H1 (cell line): Measurements from ENCODE around the gene TRAF3. TPM values are rescaled to one million over a fixed set of nuclear protein-coding genes. Genes with fewer than 3 reads are reported as not detected.

Experiments used
- CTCF ChIA-PET: fragments of 300-600 bp; sonication (Branson Sonifier 250); formaldehyde crosslinking; loops from one replicate; lab custom pipeline; 2021; ENCODE audit not compliant: partially characterized antibody; lab: Charles Lee
- POLR2A ChIA-PET: fragments of 300-600 bp; sonication (Branson Sonifier 250); formaldehyde crosslinking; loops from one replicate; lab custom pipeline; 2021; ENCODE audit warnings: inconsistent platforms; ENCODE audit not compliant: partially characterized antibody; lab: Charles Lee
- DNase-seq, 2 experiments: peaks; one replicate each; pipeline versions ENCODE4 v3.0.0 to v3.0.0-alpha.2; 2010 to 2022; ENCODE audit warnings: low spot score in 2 of 2, low read depth in 1 of 2, mixed read lengths in 1 of 2
- FAIRE-seq: peaks from 2 replicates; lab custom pipeline; 2011; peaks lifted over from hg19 to GRCh38; lab: Jason Lieb, UNC
- H2AFZ ChIP-seq: 2 replicates; pipeline ENCODE4 v1.8.1; 2012; ENCODE audit warnings: low read length, inconsistent platforms
- H2AK5ac ChIP-seq: 2 replicates; pipeline ENCODE4 v1.6.1; 2013; ENCODE audit warnings: low read depth, low read length
- H2BK120ac ChIP-seq: replicated peaks from 2 replicates; pipeline ENCODE3; 2013; ENCODE audit warnings: low read depth, low read length, inconsistent platforms
- H2BK12ac ChIP-seq: 2 replicates; pipeline ENCODE4 v1.6.1; 2013; ENCODE audit warnings: low read depth, low read length
- H2BK15ac ChIP-seq: 2 replicates; pipeline ENCODE4 v1.6.1; 2013; ENCODE audit warnings: low read length
- H2BK20ac ChIP-seq: 2 replicates; pipeline ENCODE4 v1.6.1; 2013; ENCODE audit warnings: low read length
- H2BK5ac ChIP-seq: 2 replicates; pipeline ENCODE4 v1.6.1; 2013; ENCODE audit warnings: low read depth, low read length
- H3K14ac ChIP-seq: 2 replicates; pipeline ENCODE4 v1.6.1; 2013; ENCODE audit warnings: inconsistent platforms; ENCODE audit not compliant: insufficient read length
- H3K18ac ChIP-seq: 2 replicates; pipeline ENCODE4 v1.6.1; 2013; ENCODE audit warnings: low read length; ENCODE audit errors: extremely low read depth
- H3K23ac ChIP-seq: 2 replicates; pipeline ENCODE4 v1.6.1; 2013; ENCODE audit warnings: inconsistent platforms; ENCODE audit not compliant: insufficient read length
- H3K23me2 ChIP-seq: 2 replicates; pipeline ENCODE4 v1.6.1; 2013; ENCODE audit warnings: low read depth, low read length
- H3K27ac ChIP-seq: 2 replicates; pipeline ENCODE4 v1.6.1; 2011; ENCODE audit warnings: low read depth, low read length, inconsistent platforms
- H3K27me3 ChIP-seq, 4 experiments: replicated peaks in 1 of 4; 1 replicate in 1 of 4; 2 replicates in 3 of 4; pipeline versions ENCODE4 v1.6.1 to v1.8.1; 2011 to 2013; ENCODE audit warnings: low read length in 3 of 4, mild to moderate bottlenecking in 3 of 4, inconsistent platforms in 2 of 4, mixed read lengths in 2 of 4, moderate library complexity in 1 of 4; ENCODE audit not compliant: control insufficient read depth in 3 of 4, insufficient read depth in 3 of 4; ENCODE audit errors: extremely low read depth in 1 of 4
- H3K36me3 ChIP-seq, 4 experiments: 2 replicates each; pipeline versions ENCODE4 v1.6.1 to v1.8.1; 2011 to 2013; ENCODE audit warnings: mild to moderate bottlenecking in 4 of 4, low read length in 3 of 4, moderate library complexity in 2 of 4, control low read depth in 1 of 4, inconsistent platforms in 1 of 4; ENCODE audit not compliant: insufficient read depth in 4 of 4, control insufficient read depth in 2 of 4
- H3K4ac ChIP-seq: replicated peaks from 2 replicates; pipeline ENCODE3; 2013; ENCODE audit warnings: low read length, low read depth, mixed read lengths, inconsistent platforms; ENCODE audit not compliant: insufficient read length
- H3K4me1 ChIP-seq, 4 experiments: replicated peaks in 1 of 4; 1 replicate in 1 of 4; 2 replicates in 3 of 4; pipeline versions ENCODE4 v1.6.1 to v1.8.1; 2011 to 2013; ENCODE audit warnings: low read length in 3 of 4, inconsistent platforms in 2 of 4, mixed read lengths in 1 of 4; ENCODE audit not compliant: insufficient read depth in 4 of 4, control insufficient read depth in 3 of 4
- H3K4me2 ChIP-seq, 2 experiments: 2 replicates each; pipeline versions ENCODE4 v1.6.1 to v1.8.1; 2011 to 2013; ENCODE audit warnings: low read depth in 2 of 2, low read length in 2 of 2, control low read depth in 1 of 2, inconsistent platforms in 1 of 2, mild to moderate bottlenecking in 1 of 2; ENCODE audit not compliant: insufficient read depth in 1 of 2
- H3K4me3 ChIP-seq, 4 experiments: fragments of 200-600, 300-600 bp in 1 of 4; sonication (generic), shearing (Covaris generic), sonication (Bioruptor Twin) in 1 of 4; 2 replicates each; pipeline versions ENCODE4 v1.5.1 to v1.8.1; 2011 to 2016; ENCODE audit warnings: low read length in 4 of 4, low read depth in 3 of 4, control low read depth in 2 of 4, inconsistent platforms in 2 of 4, mild to moderate bottlenecking in 2 of 4, mixed read lengths in 1 of 4, moderate library complexity in 1 of 4; ENCODE audit not compliant: insufficient read depth in 2 of 4; ENCODE audit errors: extremely low read depth in 1 of 4
- H3K56ac ChIP-seq: replicated peaks from 2 replicates; pipeline ENCODE3; 2013; ENCODE audit warnings: low read depth, mild to moderate bottlenecking, mixed read lengths, low read length, inconsistent platforms; ENCODE audit not compliant: insufficient read length
- H3K79me1 ChIP-seq: 2 replicates; pipeline ENCODE4 v1.6.1; 2013; ENCODE audit warnings: low read depth, low read length, control low read depth
- H3K79me2 ChIP-seq, 2 experiments: 2 replicates each; pipeline versions ENCODE4 v1.6.1 to v1.8.1; 2012 to 2013; ENCODE audit warnings: low read length in 2 of 2, mild to moderate bottlenecking in 2 of 2, inconsistent platforms in 1 of 2; ENCODE audit not compliant: insufficient read depth in 2 of 2, control insufficient read depth in 1 of 2
- H3K9ac ChIP-seq, 4 experiments: replicated peaks in 1 of 4; 1 replicate in 1 of 4; 2 replicates in 3 of 4; pipeline versions ENCODE4 v1.6.1 to v1.8.1; 2011 to 2013; ENCODE audit warnings: low read depth in 3 of 4, low read length in 3 of 4, control low read depth in 2 of 4, mild to moderate bottlenecking in 2 of 4, moderate library complexity in 2 of 4, inconsistent platforms in 1 of 4; ENCODE audit errors: extremely low read depth in 1 of 4
- H3K9me3 ChIP-seq, 2 experiments: 2 replicates each; pipeline versions ENCODE4 v1.6.1 to v1.8.1; 2012 to 2013; ENCODE audit warnings: mild to moderate bottlenecking in 2 of 2, moderate library complexity in 2 of 2, control low read depth in 1 of 2, inconsistent platforms in 1 of 2, low read depth in 1 of 2, low read length in 1 of 2, mixed read lengths in 1 of 2; ENCODE audit not compliant: insufficient read depth in 2 of 2
- H4K20me1 ChIP-seq, 2 experiments: replicated peaks in 1 of 2; 2 replicates each; pipeline versions ENCODE3 to v1.8.1; 2011 to 2013; ENCODE audit warnings: inconsistent platforms in 2 of 2, low read length in 2 of 2, mild to moderate bottlenecking in 1 of 2; ENCODE audit not compliant: insufficient read depth in 2 of 2, control insufficient read depth in 1 of 2
- H4K5ac ChIP-seq: 2 replicates; pipeline ENCODE4 v1.6.1; 2013; ENCODE audit warnings: low read length, low read depth, mixed read lengths, inconsistent platforms; ENCODE audit not compliant: insufficient read length
- H4K8ac ChIP-seq: 2 replicates; pipeline ENCODE4 v1.8.0; 2013; ENCODE audit warnings: mild to moderate bottlenecking, moderate library complexity, low read length, inconsistent platforms; ENCODE audit not compliant: insufficient read depth; ENCODE audit errors: extremely low read depth
- H4K91ac ChIP-seq: replicated peaks from 2 replicates; pipeline ENCODE3; 2013; ENCODE audit warnings: low read length, mixed read lengths, inconsistent platforms; ENCODE audit not compliant: insufficient read length
- CEBPB ChIP-seq: IDR thresholded peaks from 2 replicates; pipeline ENCODE4 v1.6.1; 2012; ENCODE audit warnings: low read depth, low read length
- EZH2 ChIP-seq: fragments of 200-600 bp; sonication (generic); IDR thresholded peaks from 2 replicates; pipeline ENCODE4 v1.7.1; 2012; ENCODE audit warnings: low read depth, mild to moderate bottlenecking, moderate library complexity, low read length, inconsistent platforms; ENCODE audit not compliant: severe bottlenecking
- JUND ChIP-seq: IDR thresholded peaks from 2 replicates; pipeline ENCODE4 v1.6.1; 2011; ENCODE audit warnings: mild to moderate bottlenecking, improper control_type of control experiment, low read length
- KDM4A ChIP-seq: IDR thresholded peaks from one replicate; pipeline ENCODE4 v1.7.1; 2012; ENCODE audit warnings: low read depth, mild to moderate bottlenecking, moderate library complexity, low read length, inconsistent platforms; ENCODE audit not compliant: severe bottlenecking
- NANOG ChIP-seq: IDR thresholded peaks from 2 replicates; pipeline ENCODE4 v1.6.1; 2011; ENCODE audit warnings: low read length, low read depth, mild to moderate bottlenecking, inconsistent platforms; ENCODE audit not compliant: insufficient read depth, poor library complexity, severe bottlenecking
- POLR2AphosphoS5 ChIP-seq: IDR thresholded peaks from 2 replicates; pipeline ENCODE4 v1.6.1; 2011; ENCODE audit warnings: low read depth, low read length
- SUZ12 ChIP-seq: fragments of 200-600 bp; sonication (generic); IDR thresholded peaks from 2 replicates; pipeline ENCODE4 v1.6.1; 2012; ENCODE audit warnings: mild to moderate bottlenecking, inconsistent platforms, low read length, moderate library complexity, mixed read lengths
- WGBS, 2 experiments: shearing (Covaris generic) in 1 of 2; methylation state at CpG; one replicate each; pipeline versions ENCODE4 v1.1.6 to v1.1.7; 2013 to 2015; ENCODE audit warnings: low lambda C conversion rate in 2 of 2, mixed read lengths in 2 of 2, inconsistent platforms in 1 of 2, low coverage in 1 of 2, missing lambda C conversion rate in 1 of 2; ENCODE audit not compliant: insufficient replicate concordance in 2 of 2, insufficient coverage in 1 of 2, insufficient read length in 1 of 2; ENCODE audit errors: extremely low coverage in 1 of 2, missing lambda C conversion rate in 1 of 2; 5-methylcytosine and 5-hydroxymethylcytosine counted together
- polyA plus RNA-seq, 7 experiments: library from polyadenylated mRNA; depleted of rRNA in 3 of 7; stranded (reverse) in 5 of 7; unstranded in 2 of 7; fragments of >200 nt in 5 of 7; fragments of 200-250 nt in 2 of 7; gene quantifications; 1 replicate in 5 of 7; 2 replicates in 1 of 7; 4 replicates in 1 of 7; pipeline versions ENCODE4 v1.2.1 to v1.2.3, GENCODE V29; 2011 to 2013; ENCODE audit warnings: missing spikeins in 2 of 7, mixed read lengths in 2 of 7
- total RNA-seq: library from RNA; stranded (reverse); fragmentation: NEBNext Ultra II Directional; extraction: Animal tissue kit (Norgen Biotek cat#: 25700); gene quantifications from 2 replicates; pipeline ENCODE4 v1.2.1, GENCODE V29; 2021

The TRAF3 gene
- total and polyA plus RNA-seq, 2 of the 8 experiments (the other 6 are each of a cell fraction or from before 2014, with no cell fraction given): 5.8 to 12.1 TPM

DNA sequence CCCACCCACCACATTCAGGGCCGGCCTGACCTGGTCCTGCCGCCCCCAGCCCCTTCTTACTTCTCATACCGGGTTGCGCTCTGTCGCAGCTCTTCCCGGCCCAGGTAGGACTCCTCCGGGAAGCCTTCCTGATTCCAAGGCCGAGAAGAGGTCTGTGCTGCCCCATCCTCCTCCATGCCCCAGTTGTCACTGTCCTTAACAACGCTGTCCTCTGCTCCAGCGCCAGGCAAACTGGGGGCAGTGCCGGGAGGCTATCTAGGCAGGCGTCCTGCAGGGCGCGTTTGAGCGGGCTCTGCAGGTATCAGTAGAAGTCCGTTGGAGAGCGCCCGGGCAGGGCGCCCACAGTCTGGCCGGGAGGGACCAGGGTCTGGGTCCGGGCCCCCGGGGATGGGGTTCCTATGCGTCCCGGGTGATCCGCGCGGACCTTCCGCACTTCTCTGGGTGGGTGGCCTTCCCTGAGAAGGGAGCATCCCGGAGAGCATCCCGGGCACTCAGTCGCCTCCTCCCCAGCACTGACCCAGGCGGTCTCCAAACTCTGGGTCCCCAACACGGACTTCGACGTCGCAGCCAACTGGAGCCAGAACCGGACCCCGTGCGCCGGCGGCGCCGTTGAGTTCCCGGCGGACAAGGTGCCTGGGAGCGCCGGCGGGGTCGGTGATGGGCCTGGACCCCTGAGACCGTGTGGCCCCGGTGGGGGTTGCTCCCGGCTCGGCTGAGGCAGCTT, 146.1 kb downstream of the TRAF3 start:
- Histone ChIP-seq H4K20me1 (peaks cover 0 to 14% of the 10 kb centered on the region in 2 experiments), H2BK20ac (no peak overlapping the region), H3K4me2 (peak overlapping the region; percentile 67 to 79), H3K9ac (no peak overlapping the region), H3K79me1 (no peaks in the 10 kb centered on the region), H2BK15ac (peak overlapping the region; percentile 88), H3K18ac (no peak overlapping the region; the same call in 1 of the 2 replicates), H3K4me1 (peaks cover 5 to 22% (median 12%) of the 10 kb centered on the region in 4 experiments), H3K4ac (no peak overlapping the region), H4K91ac (no peak overlapping the region), H2BK120ac (no peak overlapping the region), H3K14ac (no peak overlapping the region), H3K27me3 (peaks cover 24 to 66% (median 54%) of the 10 kb centered on the region in 4 experiments; a peak in 6 of 7 replicates), H3K36me3 (no peaks in the 10 kb centered on the region), H3K4me3 (peak overlapping the region; percentile 22 to 56 (median 34); a peak in 7 of 8 replicates), H2AFZ (no peak overlapping the region; the same call in 1 of the 2 replicates), H2BK5ac (no peak overlapping the region), H3K27ac (no peak overlapping the region), H2BK12ac (no peak overlapping the region), H3K79me2 (no peaks in the 10 kb centered on the region), H3K23ac (no peak overlapping the region), H3K23me2 (peaks cover 45% of the 10 kb centered on the region; the same call in 1 of the 2 replicates), H3K9me3 (no peaks in the 10 kb centered on the region; a peak in 1 of 4 replicates), H2AK5ac (no peak overlapping the region), H3K56ac (no peak overlapping the region), H4K8ac (peak overlapping the region; percentile 63; the same call in 1 of the 2 replicates), H4K5ac (no peak overlapping the region)
- 33% methylated on average over 36 of the region's 53 CpGs; no CpG with 5 or more reads in 1 of the 2 experiments for WGBS, 2 experiments
- TF ChIP-seq KDM4A (peak; percentile 73), EZH2 (peak; percentile 86), JUND (no peak), POLR2AphosphoS5 (no peak), SUZ12 (peak; percentile 70), NANOG (no peak), CEBPB (no peak)
- ChIA-PET POLR2A (interaction anchor here (1.0 kb wide), 1 partner anchor 407 kb away, joined by 5 read pairs; no protein-coding TSS in a partner anchor), CTCF (interaction anchor here (0.6 to 2.7 kb wide), 8 partner anchors 138 to 584 kb away, joined by 3 to 17 read pairs (median 3); no protein-coding TSS in a partner anchor)
- FAIRE-seq (no peak), DNase-seq (no peak)
